SK-N-SH (cell line): ENCODE measurements around the gene GRP. TPM values are rescaled to one million over a fixed set of nuclear protein-coding genes. Genes with fewer than 3 reads are reported as not detected.

ENCODE experiments used
- CTCF ChIA-PET: fragments of 300-600, 350-600 bp; formaldehyde crosslinking; extraction: SDS; loops from one replicate; lab custom pipeline; 2021; lab: Yijun Ruan, JAX
- POLR2A ChIA-PET: fragments of 350-600 bp; sonication (Branson Sonifier 250); formaldehyde crosslinking; extraction: SDS; loops from one replicate; lab custom pipeline; 2020; ENCODE audit warnings: antibody characterized with exemption, inconsistent platforms; lab: Yijun Ruan, JAX
- DNase-seq: peaks from one replicate; pipeline ENCODE4 v3.0.0; 2012
- H2AFZ ChIP-seq: fragments of 200-600 bp; sonication (generic); 2 replicates; pipeline ENCODE4 v1.8.1; 2016; ENCODE audit warnings: antibody characterized with exemption, mild to moderate bottlenecking, low read depth
- H3F3A ChIP-seq: fragments of 200-600 bp; sonication (generic); replicated peaks from 2 replicates; pipeline ENCODE3; 2016; ENCODE audit warnings: antibody characterized with exemption, mild to moderate bottlenecking; ENCODE audit not compliant: insufficient read depth
- H3K27ac ChIP-seq, 2 experiments: fragments of 200-500 bp in 1 of 2; fragments of 200-600 bp in 1 of 2; sonication (Bioruptor generic) in 1 of 2; sonication (generic), shearing (Covaris generic) in 1 of 2; 2 replicates each; pipeline versions ENCODE4 v1.5.1 to v1.6.1; 2014 to 2016; ENCODE audit warnings: low read depth in 2 of 2, inconsistent platforms in 1 of 2, low read length in 1 of 2, mild to moderate bottlenecking in 1 of 2, mixed read lengths in 1 of 2
- H3K27me3 ChIP-seq: fragments of 200-600 bp; sonication (generic), shearing (Covaris generic); 2 replicates; pipeline ENCODE4 v1.6.1; 2016; ENCODE audit warnings: mixed run types; ENCODE audit not compliant: insufficient read depth
- H3K36me3 ChIP-seq, 2 experiments: fragments of 200-500 bp in 1 of 2; fragments of 200-600 bp in 1 of 2; sonication (Bioruptor generic) in 1 of 2; sonication (generic) in 1 of 2; replicated peaks in 1 of 2; 2 replicates each; pipeline versions ENCODE3 to v1.5.1; 2014 to 2016; ENCODE audit warnings: low read length in 1 of 2, mild to moderate bottlenecking in 1 of 2; ENCODE audit not compliant: insufficient read depth in 2 of 2, control insufficient read depth in 1 of 2
- H3K4me1 ChIP-seq, 2 experiments: fragments of 200-500 bp in 1 of 2; fragments of 200-600 bp in 1 of 2; sonication (Bioruptor generic) in 1 of 2; sonication (generic), shearing (Covaris generic) in 1 of 2; 2 replicates each; pipeline versions ENCODE4 v1.5.1 to v1.6.1; 2014 to 2016; ENCODE audit warnings: low read depth in 1 of 2, low read length in 1 of 2, mixed run types in 1 of 2; ENCODE audit not compliant: insufficient read depth in 2 of 2, control insufficient read depth in 1 of 2
- H3K4me2 ChIP-seq: fragments of 200-600 bp; sonication (generic), shearing (Covaris generic); 2 replicates; pipeline ENCODE4 v1.6.1; 2017; ENCODE audit warnings: mixed run types
- H3K4me3 ChIP-seq, 2 experiments: fragments of 200-500 bp in 1 of 2; fragments of 200-600 bp in 1 of 2; sonication (Bioruptor generic) in 1 of 2; sonication (generic), shearing (Covaris generic) in 1 of 2; 2 replicates each; pipeline versions ENCODE4 v1.5.1 to v1.8.1; 2014 to 2016; ENCODE audit warnings: low read depth in 2 of 2, inconsistent platforms in 1 of 2, low read length in 1 of 2, mild to moderate bottlenecking in 1 of 2, mixed read lengths in 1 of 2, moderate library complexity in 1 of 2
- H3K79me2 ChIP-seq: fragments of 200-600 bp; sonication (generic); 2 replicates; pipeline ENCODE4 v1.8.1; 2017; ENCODE audit warnings: mild to moderate bottlenecking; ENCODE audit not compliant: insufficient read depth
- H3K9ac ChIP-seq: fragments of 200-600 bp; sonication (generic); 2 replicates; pipeline ENCODE4 v1.6.1; 2017; ENCODE audit warnings: mixed run types
- H3K9me2 ChIP-seq: fragments of 200-600 bp; sonication (generic); 2 replicates; pipeline ENCODE4 v1.6.1; 2017; ENCODE audit warnings: mixed run types
- H3K9me3 ChIP-seq: fragments of 200-600 bp; sonication (generic); 2 replicates; pipeline ENCODE4 v1.6.1; 2017; ENCODE audit warnings: mixed run types, mild to moderate bottlenecking, moderate library complexity
- H4K20me1 ChIP-seq: fragments of 200-600 bp; sonication (generic); 2 replicates; pipeline ENCODE4 v1.6.1; 2017; ENCODE audit warnings: mild to moderate bottlenecking, mixed run types; ENCODE audit not compliant: insufficient read depth
- CHD2 ChIP-seq: fragments of 150-350 bp; IDR thresholded peaks from 2 replicates; pipeline ENCODE4 v1.6.1; 2018; ENCODE audit warnings: low read length; ENCODE audit not compliant: partially characterized antibody
- EP300 ChIP-seq, 2 experiments: IDR thresholded peaks; 2 replicates each; pipeline versions ENCODE4 v1.4.0 to v1.6.1; 2012; ENCODE audit warnings: borderline replicate concordance in 1 of 2, low read depth in 1 of 2, low read length in 1 of 2
- FOSL2 ChIP-seq: IDR thresholded peaks from 2 replicates; pipeline ENCODE4 v1.4.0; 2012; ENCODE audit warnings: low read depth, mild to moderate bottlenecking, moderate library complexity, borderline replicate concordance
- FOXJ3 ChIP-seq: sonication (generic); formaldehyde crosslinking; IDR thresholded peaks from 2 replicates; pipeline ENCODE4 v1.5.1; 2020; ENCODE audit warnings: mild to moderate bottlenecking, missing genetic modification reagents
- FOXM1 ChIP-seq: IDR thresholded peaks from 2 replicates; pipeline ENCODE4 v1.4.0; 2012; ENCODE audit warnings: low read depth, mild to moderate bottlenecking
- MEF2A ChIP-seq: IDR thresholded peaks from 2 replicates; pipeline ENCODE4 v1.4.0; 2012; ENCODE audit warnings: low read depth, borderline replicate concordance
- NFIC ChIP-seq: IDR thresholded peaks from 2 replicates; pipeline ENCODE4 v1.4.0; 2012; ENCODE audit warnings: borderline replicate concordance
- RCOR1 ChIP-seq: fragments of 150-350 bp; IDR thresholded peaks from 2 replicates; pipeline ENCODE4 v1.6.1; 2017; ENCODE audit warnings: antibody characterized with exemption, low read length
- RXRA ChIP-seq: IDR thresholded peaks from 2 replicates; pipeline ENCODE4 v1.4.0; 2012; ENCODE audit warnings: low read depth, mild to moderate bottlenecking, borderline replicate concordance
- SIN3A ChIP-seq: IDR thresholded peaks from 2 replicates; pipeline ENCODE4 v1.6.1; 2012; ENCODE audit warnings: low read depth, mild to moderate bottlenecking, low read length, moderate library complexity, borderline replicate concordance
- SMC3 ChIP-seq: IDR thresholded peaks from 2 replicates; pipeline ENCODE4 v1.6.1; 2012; ENCODE audit warnings: low read depth, low read length, improper control_type of control experiment
- TAF1 ChIP-seq: IDR thresholded peaks from 2 replicates; pipeline ENCODE4 v1.6.1; 2012; ENCODE audit warnings: low read depth, mild to moderate bottlenecking, low read length, moderate library complexity, borderline replicate concordance
- TEAD4 ChIP-seq: IDR thresholded peaks from 2 replicates; pipeline ENCODE4 v1.4.0; 2012; ENCODE audit warnings: mild to moderate bottlenecking, borderline replicate concordance; ENCODE audit not compliant: insufficient read depth
- WGBS: methylation state at CpG from one replicate; pipeline ENCODE4 v1.1.6; 2017; ENCODE audit warnings: low lambda C conversion rate; 5-methylcytosine and 5-hydroxymethylcytosine counted together
- polyA plus RNA-seq, 3 experiments: library from polyadenylated mRNA; depleted of rRNA; stranded (reverse); fragments of >200 nt; gene quantifications; 2 replicates each; pipeline ENCODE4 v1.2.3, GENCODE V29; 2012
- TF ChIP-seq, protein P1 (sequence below): fragments of 150-350 bp; IDR thresholded peaks from 2 replicates; pipeline ENCODE4 v1.6.1; 2016; ENCODE audit warnings: mild to moderate bottlenecking, low read depth, low read length
- TF ChIP-seq, protein P2 (sequence below): IDR thresholded peaks from 2 replicates; pipeline ENCODE4; 2012
- TF ChIP-seq, protein P3 (sequence below): IDR thresholded peaks from 2 replicates; pipeline ENCODE4 v1.4.0; 2012; ENCODE audit warnings: low read depth, borderline replicate concordance
- TF ChIP-seq, protein P4 (sequence below): IDR thresholded peaks from 2 replicates; pipeline ENCODE4 v1.4.0; 2012; ENCODE audit warnings: low read depth
- TF ChIP-seq, protein P5 (sequence below): IDR thresholded peaks from 2 replicates; pipeline ENCODE4 v1.6.1; 2012; ENCODE audit warnings: mild to moderate bottlenecking, low read depth, low read length, moderate library complexity
- TF ChIP-seq, protein P6 (sequence below): fragments of 150-350 bp; IDR thresholded peaks from 2 replicates; pipeline ENCODE4 v1.6.1; 2017; ENCODE audit warnings: antibody characterized with exemption, low read length, low read depth, borderline replicate concordance

GRP gene
- polyA plus RNA-seq, 1 of the 3 experiments (the other 2 are of a cell fraction), result 2.8 TPM

DNA sequence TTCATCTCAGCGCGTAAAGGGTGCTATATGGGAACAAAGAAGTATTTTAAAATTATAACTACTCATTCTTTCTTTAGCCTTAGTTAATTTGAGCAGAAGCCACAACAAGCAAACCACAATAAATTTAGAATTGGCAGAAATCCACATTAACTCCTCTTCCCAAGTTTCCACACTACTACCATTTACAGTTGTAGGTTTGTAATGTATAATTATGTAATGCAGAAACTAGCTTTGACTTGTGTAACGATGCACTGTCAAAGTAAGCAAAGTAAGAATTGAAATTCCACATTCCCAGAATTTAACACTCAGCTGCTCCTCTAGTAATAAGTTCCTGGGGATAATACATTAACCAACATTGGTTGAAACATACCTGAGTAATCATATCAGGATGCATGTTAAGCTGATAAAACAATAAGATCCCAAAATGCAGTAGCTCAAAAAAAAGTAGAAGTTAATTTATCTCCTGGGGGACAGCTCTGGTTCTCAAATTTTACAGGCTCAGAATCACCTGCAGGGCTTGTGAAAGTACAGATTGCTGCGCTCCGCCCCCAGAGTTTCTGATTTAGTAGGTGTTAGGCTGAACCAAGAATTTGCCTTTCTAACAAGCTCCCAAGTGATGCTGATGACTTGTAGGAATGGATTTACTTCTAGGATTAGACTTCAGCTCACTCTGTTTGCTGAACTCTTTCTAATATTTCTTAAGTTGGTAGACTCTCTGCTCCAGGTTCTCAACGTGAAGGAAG is 9.9 kb downstream of the GRP start (continued):
- no peak for TF ChIP-seq SMC3
- TF ChIP-seq, protein P1, sequence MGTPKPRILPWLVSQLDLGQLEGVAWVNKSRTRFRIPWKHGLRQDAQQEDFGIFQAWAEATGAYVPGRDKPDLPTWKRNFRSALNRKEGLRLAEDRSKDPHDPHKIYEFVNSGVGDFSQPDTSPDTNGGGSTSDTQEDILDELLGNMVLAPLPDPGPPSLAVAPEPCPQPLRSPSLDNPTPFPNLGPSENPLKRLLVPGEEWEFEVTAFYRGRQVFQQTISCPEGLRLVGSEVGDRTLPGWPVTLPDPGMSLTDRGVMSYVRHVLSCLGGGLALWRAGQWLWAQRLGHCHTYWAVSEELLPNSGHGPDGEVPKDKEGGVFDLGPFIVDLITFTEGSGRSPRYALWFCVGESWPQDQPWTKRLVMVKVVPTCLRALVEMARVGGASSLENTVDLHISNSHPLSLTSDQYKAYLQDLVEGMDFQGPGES, result no peak

DNA sequence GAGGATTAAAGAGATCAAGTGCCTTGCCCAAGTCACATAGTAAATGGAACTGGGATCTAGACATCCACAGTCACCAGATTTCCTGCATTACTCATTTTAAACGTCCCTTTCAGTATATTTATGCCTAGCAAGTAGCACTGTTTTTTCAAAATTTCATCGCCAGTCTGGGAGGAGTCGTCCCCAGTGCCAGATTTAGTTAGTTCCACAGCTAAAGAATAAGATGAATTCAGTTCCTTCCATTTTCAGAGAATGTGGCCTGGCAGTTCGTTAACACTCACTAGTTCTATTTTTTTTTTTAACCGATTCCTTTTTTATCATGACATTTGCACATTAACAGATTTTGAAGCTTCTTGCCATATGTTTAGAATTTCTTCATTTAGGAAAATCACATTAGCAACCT is 11.2 kb downstream of the GRP start:
- Histone ChIP-seq H3K9me3 (no peaks in the 10 kb centered on the region), H3K4me1 (peaks cover 2 to 49% of the 10 kb centered on the region in 2 experiments; a peak in 3 of 4 replicates), H3K36me3 (no peaks in the 10 kb centered on the region), H4K20me1 (no peaks in the 10 kb centered on the region), H3K4me3 (no peak overlapping the region), H3K4me2 (no peak overlapping the region), H3K9me2 (no peaks in the 10 kb centered on the region), H2AFZ (no peak overlapping the region), H3K27me3 (no peaks in the 10 kb centered on the region), H3F3A (peaks cover 13% of the 10 kb centered on the region), H3K27ac (no peak overlapping the region), H3K9ac (no peak overlapping the region), H3K79me2 (no peaks in the 10 kb centered on the region)
- ChIA-PET POLR2A (no interaction called here), CTCF (interaction anchor here (0.9 to 4.6 kb wide), 5 partner anchors 10 to 161 kb away, joined by 3 to 37 read pairs (median 4); no protein-coding TSS in a partner anchor)
- WGBS, result 46% methylated on average over 5 of the region's 5 CpGs
- no peak for DNase-seq
- TF ChIP-seq TEAD4 (no peak), FOXJ3 (CRISPR knock-in tag) (no peak), SMC3 (no peak), RCOR1 (no peak), CHD2 (no peak), TAF1 (no peak), SIN3A (no peak), EP300 (IDR thresholded peaks at IDR 0.05; ENCODE audit: borderline replicate concordance in 1 of 2, low read depth in 1 of 2, low read length in 1 of 2) (no peak), RXRA (no peak), FOXM1 (no peak), MEF2A (no peak), NFIC (no peak), FOSL2 (no peak)
- TF ChIP-seq, protein P2, sequence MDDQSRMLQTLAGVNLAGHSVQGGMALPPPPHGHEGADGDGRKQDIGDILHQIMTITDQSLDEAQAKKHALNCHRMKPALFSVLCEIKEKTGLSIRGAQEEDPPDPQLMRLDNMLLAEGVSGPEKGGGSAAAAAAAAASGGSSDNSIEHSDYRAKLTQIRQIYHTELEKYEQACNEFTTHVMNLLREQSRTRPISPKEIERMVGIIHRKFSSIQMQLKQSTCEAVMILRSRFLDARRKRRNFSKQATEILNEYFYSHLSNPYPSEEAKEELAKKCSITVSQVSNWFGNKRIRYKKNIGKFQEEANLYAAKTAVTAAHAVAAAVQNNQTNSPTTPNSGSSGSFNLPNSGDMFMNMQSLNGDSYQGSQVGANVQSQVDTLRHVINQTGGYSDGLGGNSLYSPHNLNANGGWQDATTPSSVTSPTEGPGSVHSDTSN, result no peak
- TF ChIP-seq, protein P3, sequence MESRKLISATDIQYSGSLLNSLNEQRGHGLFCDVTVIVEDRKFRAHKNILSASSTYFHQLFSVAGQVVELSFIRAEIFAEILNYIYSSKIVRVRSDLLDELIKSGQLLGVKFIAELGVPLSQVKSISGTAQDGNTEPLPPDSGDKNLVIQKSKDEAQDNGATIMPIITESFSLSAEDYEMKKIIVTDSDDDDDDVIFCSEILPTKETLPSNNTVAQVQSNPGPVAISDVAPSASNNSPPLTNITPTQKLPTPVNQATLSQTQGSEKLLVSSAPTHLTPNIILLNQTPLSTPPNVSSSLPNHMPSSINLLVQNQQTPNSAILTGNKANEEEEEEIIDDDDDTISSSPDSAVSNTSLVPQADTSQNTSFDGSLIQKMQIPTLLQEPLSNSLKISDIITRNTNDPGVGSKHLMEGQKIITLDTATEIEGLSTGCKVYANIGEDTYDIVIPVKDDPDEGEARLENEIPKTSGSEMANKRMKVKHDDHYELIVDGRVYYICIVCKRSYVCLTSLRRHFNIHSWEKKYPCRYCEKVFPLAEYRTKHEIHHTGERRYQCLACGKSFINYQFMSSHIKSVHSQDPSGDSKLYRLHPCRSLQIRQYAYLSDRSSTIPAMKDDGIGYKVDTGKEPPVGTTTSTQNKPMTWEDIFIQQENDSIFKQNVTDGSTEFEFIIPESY, result no peak
- TF ChIP-seq, protein P4, sequence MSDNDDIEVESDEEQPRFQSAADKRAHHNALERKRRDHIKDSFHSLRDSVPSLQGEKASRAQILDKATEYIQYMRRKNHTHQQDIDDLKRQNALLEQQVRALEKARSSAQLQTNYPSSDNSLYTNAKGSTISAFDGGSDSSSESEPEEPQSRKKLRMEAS, result no peak
- TF ChIP-seq, protein P5, sequence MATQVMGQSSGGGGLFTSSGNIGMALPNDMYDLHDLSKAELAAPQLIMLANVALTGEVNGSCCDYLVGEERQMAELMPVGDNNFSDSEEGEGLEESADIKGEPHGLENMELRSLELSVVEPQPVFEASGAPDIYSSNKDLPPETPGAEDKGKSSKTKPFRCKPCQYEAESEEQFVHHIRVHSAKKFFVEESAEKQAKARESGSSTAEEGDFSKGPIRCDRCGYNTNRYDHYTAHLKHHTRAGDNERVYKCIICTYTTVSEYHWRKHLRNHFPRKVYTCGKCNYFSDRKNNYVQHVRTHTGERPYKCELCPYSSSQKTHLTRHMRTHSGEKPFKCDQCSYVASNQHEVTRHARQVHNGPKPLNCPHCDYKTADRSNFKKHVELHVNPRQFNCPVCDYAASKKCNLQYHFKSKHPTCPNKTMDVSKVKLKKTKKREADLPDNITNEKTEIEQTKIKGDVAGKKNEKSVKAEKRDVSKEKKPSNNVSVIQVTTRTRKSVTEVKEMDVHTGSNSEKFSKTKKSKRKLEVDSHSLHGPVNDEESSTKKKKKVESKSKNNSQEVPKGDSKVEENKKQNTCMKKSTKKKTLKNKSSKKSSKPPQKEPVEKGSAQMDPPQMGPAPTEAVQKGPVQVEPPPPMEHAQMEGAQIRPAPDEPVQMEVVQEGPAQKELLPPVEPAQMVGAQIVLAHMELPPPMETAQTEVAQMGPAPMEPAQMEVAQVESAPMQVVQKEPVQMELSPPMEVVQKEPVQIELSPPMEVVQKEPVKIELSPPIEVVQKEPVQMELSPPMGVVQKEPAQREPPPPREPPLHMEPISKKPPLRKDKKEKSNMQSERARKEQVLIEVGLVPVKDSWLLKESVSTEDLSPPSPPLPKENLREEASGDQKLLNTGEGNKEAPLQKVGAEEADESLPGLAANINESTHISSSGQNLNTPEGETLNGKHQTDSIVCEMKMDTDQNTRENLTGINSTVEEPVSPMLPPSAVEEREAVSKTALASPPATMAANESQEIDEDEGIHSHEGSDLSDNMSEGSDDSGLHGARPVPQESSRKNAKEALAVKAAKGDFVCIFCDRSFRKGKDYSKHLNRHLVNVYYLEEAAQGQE, result no peak
- TF ChIP-seq, protein P6, sequence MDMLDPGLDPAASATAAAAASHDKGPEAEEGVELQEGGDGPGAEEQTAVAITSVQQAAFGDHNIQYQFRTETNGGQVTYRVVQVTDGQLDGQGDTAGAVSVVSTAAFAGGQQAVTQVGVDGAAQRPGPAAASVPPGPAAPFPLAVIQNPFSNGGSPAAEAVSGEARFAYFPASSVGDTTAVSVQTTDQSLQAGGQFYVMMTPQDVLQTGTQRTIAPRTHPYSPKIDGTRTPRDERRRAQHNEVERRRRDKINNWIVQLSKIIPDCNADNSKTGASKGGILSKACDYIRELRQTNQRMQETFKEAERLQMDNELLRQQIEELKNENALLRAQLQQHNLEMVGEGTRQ, result no peak
- TF ChIP-seq, protein P1, result no peak
